IPS-15b (cell line): ENCODE results near the gene NCKIPSD.

Source experiments
- H3K27me3 ChIP-seq: one replicate; pipeline ENCODE4 v1.6.1; 2013; ENCODE audit warnings: low read length; ENCODE audit not compliant: control insufficient read depth, insufficient read depth
- H3K36me3 ChIP-seq: one replicate; pipeline ENCODE4 v1.6.1; 2013; ENCODE audit warnings: low read length; ENCODE audit not compliant: control insufficient read depth, insufficient read depth
- H3K4me1 ChIP-seq: one replicate; pipeline ENCODE4 v1.6.1; 2013; ENCODE audit warnings: mild to moderate bottlenecking, low read length; ENCODE audit not compliant: control insufficient read depth, insufficient read depth
- H3K4me3 ChIP-seq: one replicate; pipeline ENCODE4 v1.5.1; 2013; ENCODE audit warnings: low read depth, low read length
- H3K9ac ChIP-seq: one replicate; pipeline ENCODE4 v1.6.1; 2013; ENCODE audit warnings: low read depth, mild to moderate bottlenecking, low read length
- H3K9me3 ChIP-seq: one replicate; pipeline ENCODE4 v1.6.1; 2013; ENCODE audit warnings: mild to moderate bottlenecking, low read length; ENCODE audit not compliant: control insufficient read depth, insufficient read depth

NCKIPSD gene

DNA sequence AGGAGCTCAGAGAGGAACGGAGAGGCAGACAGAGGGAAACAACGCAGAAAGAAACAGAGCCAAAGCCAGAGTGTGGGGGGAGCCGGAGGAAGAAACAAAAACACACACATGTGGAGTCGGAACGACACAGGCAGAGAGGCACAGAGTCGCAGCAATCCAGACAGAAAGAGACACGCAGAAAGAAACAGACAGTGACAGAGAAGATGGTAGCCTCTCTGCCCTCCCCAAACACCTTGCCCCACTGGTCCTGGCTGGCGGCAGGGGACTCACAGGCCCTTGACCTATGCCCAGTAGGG lies 1.7 kb downstream of the NCKIPSD start:
- Histone ChIP-seq H3K4me3 (peak overlapping the region; percentile 91), H3K9ac (no peak overlapping the region), H3K36me3 (peaks cover 53% of the 10 kb centered on the region), H3K4me1 (peaks cover 4% of the 10 kb centered on the region), H3K9me3 (no peaks in the 10 kb centered on the region), H3K27me3 (no peaks in the 10 kb centered on the region)

DNA sequence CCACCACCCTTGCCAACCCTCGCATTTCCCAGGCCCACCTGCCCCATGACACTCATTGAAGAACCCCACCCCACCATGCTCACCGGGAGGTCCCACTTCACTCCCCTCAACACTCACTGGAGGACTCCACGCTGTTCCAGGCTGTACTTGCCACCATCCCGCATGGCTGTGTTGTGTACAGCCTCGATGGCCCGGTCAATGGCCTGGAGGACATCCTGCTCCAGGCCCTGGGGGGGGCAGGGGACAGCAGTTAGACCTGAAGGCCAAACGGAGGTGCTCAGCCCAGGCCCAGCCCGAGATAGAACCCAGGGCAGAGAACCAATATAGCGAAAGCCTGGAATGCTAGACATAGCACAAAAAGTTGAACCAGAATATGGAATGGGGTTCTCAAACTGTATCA lies 2.9 kb downstream of the NCKIPSD start:
- Histone ChIP-seq H3K4me3 (no peak overlapping the region), H3K9me3 (no peaks in the 10 kb centered on the region), H3K27me3 (no peaks in the 10 kb centered on the region), H3K9ac (no peak overlapping the region), H3K4me1 (peaks cover 4% of the 10 kb centered on the region), H3K36me3 (peaks cover 53% of the 10 kb centered on the region)

GRCh38 chr3:48681974-48682610 lies 3.6 kb downstream of the NCKIPSD start:
- H3K4me3 ChIP-seq: no peak overlapping the region
- no peaks in the 10 kb centered on the region for H3K27me3 ChIP-seq
- no peaks in the 10 kb centered on the region for H3K9me3 ChIP-seq
- no peak overlapping the region for H3K9ac ChIP-seq
- H3K4me1 ChIP-seq: peaks cover 4% of the 10 kb centered on the region
- H3K36me3 ChIP-seq: peaks cover 50% of the 10 kb centered on the region

- H3K9me3 ChIP-seq: no peaks in the 10 kb centered on the region
- H3K27me3 ChIP-seq: no peaks in the 10 kb centered on the region
- peaks cover 50% of the 10 kb centered on the region for H3K36me3 ChIP-seq
- H3K4me3 ChIP-seq: no peak overlapping the region
- peaks cover 4% of the 10 kb centered on the region for H3K4me1 ChIP-seq
- no peak overlapping the region for H3K9ac ChIP-seq
Measured at GRCh38 chr3:48681541-48681880, 4.2 kb downstream of the NCKIPSD start.

DNA sequence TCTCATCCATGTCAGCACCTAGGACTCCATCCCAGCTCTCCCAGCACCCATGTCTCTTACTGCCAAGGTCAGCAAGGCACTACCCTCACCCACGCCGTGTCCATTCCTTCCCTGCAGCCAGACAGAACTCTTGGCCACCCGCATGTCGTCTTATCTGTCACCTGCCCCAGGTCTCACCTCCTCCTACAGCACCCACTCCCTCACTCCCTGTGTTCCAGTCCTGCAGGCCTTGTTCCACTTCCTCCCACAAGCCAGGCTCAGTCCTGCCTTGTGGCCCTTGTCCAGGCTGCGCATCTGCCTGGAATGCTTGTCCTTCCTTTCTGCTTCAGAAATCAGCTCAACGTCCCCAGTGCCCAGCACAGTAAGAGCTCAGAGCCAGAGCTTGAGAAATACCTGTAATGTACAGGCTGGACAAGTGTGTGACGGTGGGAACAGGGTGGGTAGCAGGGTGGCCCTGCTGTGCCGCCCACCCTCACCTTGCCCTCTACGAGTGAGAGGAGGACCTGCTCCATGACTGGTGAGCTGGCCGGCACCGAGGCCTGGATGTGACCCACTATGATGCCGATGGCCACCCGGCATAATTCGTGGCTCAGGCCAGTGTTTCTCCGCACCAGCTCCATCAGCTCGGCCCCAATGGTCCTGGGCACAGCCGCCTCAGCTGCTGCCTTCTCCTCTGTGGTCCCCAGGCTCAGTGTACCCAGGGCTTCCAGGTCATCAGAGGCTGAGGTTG lies 4.7 kb downstream of the NCKIPSD start:
- H3K4me1 ChIP-seq: peaks cover 4% of the 10 kb centered on the region
- H3K27me3 ChIP-seq: no peaks in the 10 kb centered on the region
- no peaks in the 10 kb centered on the region for H3K9me3 ChIP-seq
- no peak overlapping the region for H3K4me3 ChIP-seq
- peaks cover 54% of the 10 kb centered on the region for H3K36me3 ChIP-seq
- no peak overlapping the region for H3K9ac ChIP-seq

GRCh38 chr3:48679411-48680391 lies 6.0 kb downstream of the NCKIPSD start:
- H3K9ac ChIP-seq: no peak overlapping the region
- peaks cover 61% of the 10 kb centered on the region for H3K36me3 ChIP-seq
- no peaks in the 10 kb centered on the region for H3K9me3 ChIP-seq
- H3K27me3 ChIP-seq: no peaks in the 10 kb centered on the region
- no peak overlapping the region for H3K4me3 ChIP-seq
- H3K4me1 ChIP-seq: peaks cover 2% of the 10 kb centered on the region

- H3K36me3 ChIP-seq: peaks cover 69% of the 10 kb centered on the region
- H3K9me3 ChIP-seq: no peaks in the 10 kb centered on the region
- no peaks in the 10 kb centered on the region for H3K4me1 ChIP-seq
- H3K4me3 ChIP-seq: no peak overlapping the region
- no peak overlapping the region for H3K9ac ChIP-seq
- H3K27me3 ChIP-seq: no peaks in the 10 kb centered on the region
Measured at GRCh38 chr3:48678566-48679380, 6.9 kb downstream of the NCKIPSD start.

DNA sequence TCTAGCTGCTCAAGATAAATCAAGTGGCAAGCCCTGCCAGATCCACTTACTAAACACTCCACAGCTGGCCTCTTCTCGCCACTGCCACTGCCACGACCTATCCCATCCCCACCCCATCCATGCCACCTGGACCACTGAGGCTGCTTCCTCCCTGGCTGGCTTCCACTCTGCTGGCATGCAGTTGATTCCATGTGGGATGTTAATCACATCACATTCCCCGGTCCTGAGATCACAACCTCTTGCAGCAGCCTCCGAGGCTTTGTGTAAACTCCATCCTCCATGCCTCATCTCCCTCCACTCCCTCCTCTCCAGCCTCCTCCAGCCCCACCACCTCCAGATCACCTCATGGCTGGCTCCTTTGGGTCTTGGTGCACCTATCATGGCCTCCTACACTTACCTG lies 7.7 kb downstream of the NCKIPSD start:
- H3K36me3 ChIP-seq: peaks cover 69% of the 10 kb centered on the region
- H3K27me3 ChIP-seq: no peaks in the 10 kb centered on the region
- H3K4me1 ChIP-seq: no peaks in the 10 kb centered on the region
- H3K9ac ChIP-seq: no peak overlapping the region
- no peak overlapping the region for H3K4me3 ChIP-seq
- no peaks in the 10 kb centered on the region for H3K9me3 ChIP-seq

DNA sequence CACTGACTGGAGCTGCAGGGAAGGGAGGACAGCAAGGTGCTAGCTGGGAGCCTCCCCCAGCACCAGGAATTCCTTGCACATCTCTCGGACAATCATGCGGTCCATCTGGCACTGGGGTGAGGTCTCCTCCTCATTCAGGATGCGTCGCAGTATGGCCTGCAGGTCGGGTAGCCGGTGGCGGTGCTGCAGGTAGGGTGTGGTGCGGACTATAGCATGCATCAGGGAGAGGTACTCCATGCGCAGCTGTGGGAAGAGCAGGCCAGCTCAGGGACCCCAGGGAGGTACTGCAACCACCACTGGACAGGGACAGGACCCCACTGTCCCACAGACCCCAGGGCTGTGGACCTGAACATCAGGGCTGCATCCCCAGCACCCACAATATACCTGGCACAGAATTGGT lies 11.2 kb downstream of the NCKIPSD start:
- Histone ChIP-seq H3K4me3 (no peak overlapping the region), H3K36me3 (peaks cover 45% of the 10 kb centered on the region), H3K9me3 (no peaks in the 10 kb centered on the region), H3K9ac (no peak overlapping the region), H3K27me3 (no peaks in the 10 kb centered on the region), H3K4me1 (no peaks in the 10 kb centered on the region)

GRCh38 chr3:48672522-48672921 lies 13.2 kb downstream of the NCKIPSD start:
- Histone ChIP-seq H3K4me1 (no peaks in the 10 kb centered on the region), H3K9ac (no peak overlapping the region), H3K27me3 (no peaks in the 10 kb centered on the region), H3K36me3 (peaks cover 26% of the 10 kb centered on the region), H3K9me3 (no peaks in the 10 kb centered on the region), H3K4me3 (no peak overlapping the region)

GRCh38 chr3:48664929-48665328 lies 20.8 kb downstream of the NCKIPSD start:
- peaks cover 3% of the 10 kb centered on the region for H3K4me1 ChIP-seq
- no peaks in the 10 kb centered on the region for H3K36me3 ChIP-seq
- no peak overlapping the region for H3K9ac ChIP-seq
- no peaks in the 10 kb centered on the region for H3K9me3 ChIP-seq
- no peaks in the 10 kb centered on the region for H3K27me3 ChIP-seq
- H3K4me3 ChIP-seq: no peak overlapping the region
